CD4-positive, alpha-beta T cell treated with Interleukin-15 for 1 hour (primary cell): ENCODE data around the gene ZKSCAN4.

Experiments used
- DNase-seq: peaks from one replicate; pipeline ENCODE4 v3.0.0-alpha.2; 2020

ZKSCAN4 gene

GRCh38 chr6:28207510-28208110 lies 44.5 kb downstream of the ZKSCAN4 start:
- no peak for DNase-seq

- no peak for DNase-seq
These were observed 45.0 kb downstream of the ZKSCAN4 start for GRCh38 chr6:28206928-28207509.

GRCh38 chr6:28206527-28206926 lies 45.5 kb downstream of the ZKSCAN4 start:
- no peak for DNase-seq

GRCh38 chr6:28205879-28206278 lies 46.2 kb downstream of the ZKSCAN4 start:
- no peak for DNase-seq

- no peak for DNase-seq
These were observed 48.9 kb downstream of the ZKSCAN4 start for GRCh38 chr6:28203201-28203600.

GRCh38 chr6:28200020-28200419 lies 52.0 kb downstream of the ZKSCAN4 start:
- DNase-seq, result no peak
